GM12892 (cell line): Measurements from ENCODE around the gene MYH10.

Experiments used
- DNase-seq: peaks from one replicate; pipeline ENCODE4 v3.0.0; 2011; ENCODE audit not compliant: insufficient read length
- FAIRE-seq: peaks from 2 replicates; lab custom pipeline; 2011; peaks lifted over from hg19 to GRCh38; lab: Jason Lieb, UNC
- POLR2A ChIP-seq: IDR thresholded peaks from 2 replicates; pipeline ENCODE4 v1.6.1; 2011; ENCODE audit warnings: low read depth, low read length, control low read depth
- POLR2AphosphoS5 ChIP-seq: IDR thresholded peaks from 2 replicates; pipeline ENCODE4 v1.6.1; 2011; ENCODE audit warnings: low read depth, low read length, control low read depth
- TAF1 ChIP-seq: IDR thresholded peaks from 2 replicates; pipeline ENCODE4 v1.6.1; 2011; ENCODE audit warnings: low read depth, mild to moderate bottlenecking, control low read depth, low read length, borderline replicate concordance

MYH10 gene

GRCh38 chr17:8475227-8475626 lies 155.3 kb downstream of the MYH10 start:
- no peak for DNase-seq
- 0 out of 2 replicates have a peak, but pooled peaks have one; percentile 8 for TF ChIP-seq POLR2AphosphoS5
- no peak for TF ChIP-seq POLR2A
- no peak for TF ChIP-seq TAF1
- no peak for FAIRE-seq

GRCh38 chr17:8474826-8475225 lies 155.7 kb downstream of the MYH10 start:
- no peak for TF ChIP-seq TAF1
- 0 out of 2 replicates have a peak, but pooled peaks have one; percentile 16 for TF ChIP-seq POLR2AphosphoS5
- no peak for TF ChIP-seq POLR2A
- no peak for DNase-seq
- FAIRE-seq, result no peak

- FAIRE-seq, result no peak
- no peak for TF ChIP-seq POLR2A
- no peak for TF ChIP-seq TAF1
- TF ChIP-seq POLR2AphosphoS5, result no peak
- no peak for DNase-seq
Observed at GRCh38 chr17:8473451-8474192, 156.9 kb downstream of the MYH10 start.

- TF ChIP-seq TAF1, result no peak
- TF ChIP-seq POLR2A, result no peak
- TF ChIP-seq POLR2AphosphoS5, result no peak
- DNase-seq (no peak), FAIRE-seq (no peak)
Observed at GRCh38 chr17:8472663-8473062, 157.9 kb downstream of the MYH10 start.

GRCh38 chr17:8470447-8471047 lies 160.0 kb downstream of the MYH10 start:
- no peak for DNase-seq
- no peak for FAIRE-seq
- TF ChIP-seq TAF1, result no peak
- no peak for TF ChIP-seq POLR2AphosphoS5
- TF ChIP-seq POLR2A, result no peak

- FAIRE-seq, result no peak
- DNase-seq, result no peak
- TF ChIP-seq POLR2AphosphoS5 (no peak), POLR2A (no peak), TAF1 (no peak)
Observed at GRCh38 chr17:8469964-8470363, 160.6 kb downstream of the MYH10 start.

GRCh38 chr17:8468980-8469379 lies 161.5 kb downstream of the MYH10 start:
- no peak for TF ChIP-seq POLR2AphosphoS5
- TF ChIP-seq POLR2A, result no peak
- TF ChIP-seq TAF1, result no peak
- FAIRE-seq (no peak), DNase-seq (no peak)

GRCh38 chr17:8468127-8468526 lies 162.4 kb downstream of the MYH10 start:
- DNase-seq, result no peak
- TF ChIP-seq TAF1 (no peak), POLR2A (no peak), POLR2AphosphoS5 (no peak)

GRCh38 chr17:8467527-8467926 lies 163.0 kb downstream of the MYH10 start:
- FAIRE-seq, result no peak
- DNase-seq, result no peak
- TF ChIP-seq POLR2A, result no peak
- TF ChIP-seq POLR2AphosphoS5, result no peak
- no peak for TF ChIP-seq TAF1

More at GRCh38 chr17:8468127-8468526, 162.4 kb downstream of the MYH10 start:
- no peak for FAIRE-seq

- no peak for TF ChIP-seq POLR2A
- TF ChIP-seq POLR2AphosphoS5, result no peak
- TF ChIP-seq TAF1, result no peak
- FAIRE-seq, result no peak
- no peak for DNase-seq
Observed at GRCh38 chr17:8466873-8467272, 163.7 kb downstream of the MYH10 start.

- FAIRE-seq, result no peak
- no peak for DNase-seq
- TF ChIP-seq POLR2AphosphoS5, result no peak
- TF ChIP-seq POLR2A, result no peak
- no peak for TF ChIP-seq TAF1
Observed at GRCh38 chr17:8466456-8466855, 164.1 kb downstream of the MYH10 start.
